PC-3 (cell line): ENCODE data around the gene DNAH3.

Source experiments
- EZH2 ChIP-seq: fragments of 300-600 bp; sonication (generic); IDR thresholded peaks from one replicate; pipeline ENCODE4 v1.6.1; 2017; ENCODE audit warnings: antibody characterized with exemption, mild to moderate bottlenecking, low read length; ENCODE audit not compliant: unreplicated experiment
- TF ChIP-seq, protein P1 (sequence below): fragments of 300-600 bp; sonication (generic); conservative IDR thresholded peaks from 2 replicates; pipeline ENCODE4 v1.5.1; 2017; ENCODE audit warnings: antibody characterized with exemption, low read depth, mild to moderate bottlenecking, low read length

DNA sequence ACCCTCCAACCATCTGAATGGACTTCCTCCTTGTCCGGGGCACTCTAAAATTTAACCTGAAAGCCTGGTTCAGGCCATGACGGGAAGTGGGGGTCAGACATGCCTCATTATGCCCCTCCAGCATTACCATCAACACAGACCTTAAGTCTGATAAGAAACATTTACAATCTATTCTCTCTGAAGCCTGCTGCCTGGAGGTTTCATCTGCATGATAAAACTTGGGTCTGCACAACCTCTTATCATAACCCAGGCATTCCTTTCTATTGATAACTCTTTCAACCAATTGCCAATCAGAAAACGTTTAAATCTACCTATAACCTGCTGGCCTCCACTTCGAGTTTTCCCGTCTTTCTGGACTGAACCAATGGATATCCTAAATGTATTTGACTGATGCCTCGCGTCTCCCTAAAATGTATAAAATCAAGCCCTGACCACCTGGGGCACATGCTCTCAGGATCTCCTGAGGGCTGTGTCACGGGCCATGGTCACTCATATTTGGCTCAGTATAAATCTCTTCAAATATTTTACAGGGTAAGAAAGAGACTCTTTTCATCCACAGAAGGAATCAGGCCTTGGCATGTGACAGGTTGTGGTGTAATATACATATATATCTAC, 204.5 kb downstream of the DNAH3 start:
- TF ChIP-seq, protein P1, sequence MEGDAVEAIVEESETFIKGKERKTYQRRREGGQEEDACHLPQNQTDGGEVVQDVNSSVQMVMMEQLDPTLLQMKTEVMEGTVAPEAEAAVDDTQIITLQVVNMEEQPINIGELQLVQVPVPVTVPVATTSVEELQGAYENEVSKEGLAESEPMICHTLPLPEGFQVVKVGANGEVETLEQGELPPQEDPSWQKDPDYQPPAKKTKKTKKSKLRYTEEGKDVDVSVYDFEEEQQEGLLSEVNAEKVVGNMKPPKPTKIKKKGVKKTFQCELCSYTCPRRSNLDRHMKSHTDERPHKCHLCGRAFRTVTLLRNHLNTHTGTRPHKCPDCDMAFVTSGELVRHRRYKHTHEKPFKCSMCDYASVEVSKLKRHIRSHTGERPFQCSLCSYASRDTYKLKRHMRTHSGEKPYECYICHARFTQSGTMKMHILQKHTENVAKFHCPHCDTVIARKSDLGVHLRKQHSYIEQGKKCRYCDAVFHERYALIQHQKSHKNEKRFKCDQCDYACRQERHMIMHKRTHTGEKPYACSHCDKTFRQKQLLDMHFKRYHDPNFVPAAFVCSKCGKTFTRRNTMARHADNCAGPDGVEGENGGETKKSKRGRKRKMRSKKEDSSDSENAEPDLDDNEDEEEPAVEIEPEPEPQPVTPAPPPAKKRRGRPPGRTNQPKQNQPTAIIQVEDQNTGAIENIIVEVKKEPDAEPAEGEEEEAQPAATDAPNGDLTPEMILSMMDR = no peak
- TF ChIP-seq EZH2 = no peak
